ENCODE data around the gene BPIFB3.

The BPIFB3 gene

DNA sequence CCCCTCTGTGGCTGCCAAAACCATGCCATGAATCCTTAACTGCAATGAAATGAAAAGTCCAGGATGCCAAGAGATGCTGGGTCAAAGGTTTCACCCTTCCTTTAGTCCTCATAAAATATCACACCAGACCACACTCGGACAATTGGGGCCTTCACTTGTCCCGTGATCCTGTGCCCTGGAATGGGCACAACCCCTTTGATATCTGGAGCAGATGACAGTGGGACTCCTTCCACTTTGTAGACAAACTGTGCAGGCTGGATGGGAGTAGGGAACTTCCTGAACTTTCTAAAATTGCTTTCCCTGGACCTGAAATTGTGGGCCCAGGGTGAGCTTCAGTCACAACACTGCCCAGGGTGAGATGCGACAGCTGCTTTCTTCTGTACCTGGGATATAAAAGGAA lies 31.8 kb upstream of the BPIFB3 start:
- no peaks in the 10 kb centered on the region for H3K4me1 Mint-ChIP-seq
- no peak overlapping the region for H3K4me3 Mint-ChIP-seq
- peaks cover 19% of the 10 kb centered on the region for H3K27me3 Mint-ChIP-seq (ENCODE audit: low read depth, poor library complexity)
- TF ChIP-seq, protein P1, sequence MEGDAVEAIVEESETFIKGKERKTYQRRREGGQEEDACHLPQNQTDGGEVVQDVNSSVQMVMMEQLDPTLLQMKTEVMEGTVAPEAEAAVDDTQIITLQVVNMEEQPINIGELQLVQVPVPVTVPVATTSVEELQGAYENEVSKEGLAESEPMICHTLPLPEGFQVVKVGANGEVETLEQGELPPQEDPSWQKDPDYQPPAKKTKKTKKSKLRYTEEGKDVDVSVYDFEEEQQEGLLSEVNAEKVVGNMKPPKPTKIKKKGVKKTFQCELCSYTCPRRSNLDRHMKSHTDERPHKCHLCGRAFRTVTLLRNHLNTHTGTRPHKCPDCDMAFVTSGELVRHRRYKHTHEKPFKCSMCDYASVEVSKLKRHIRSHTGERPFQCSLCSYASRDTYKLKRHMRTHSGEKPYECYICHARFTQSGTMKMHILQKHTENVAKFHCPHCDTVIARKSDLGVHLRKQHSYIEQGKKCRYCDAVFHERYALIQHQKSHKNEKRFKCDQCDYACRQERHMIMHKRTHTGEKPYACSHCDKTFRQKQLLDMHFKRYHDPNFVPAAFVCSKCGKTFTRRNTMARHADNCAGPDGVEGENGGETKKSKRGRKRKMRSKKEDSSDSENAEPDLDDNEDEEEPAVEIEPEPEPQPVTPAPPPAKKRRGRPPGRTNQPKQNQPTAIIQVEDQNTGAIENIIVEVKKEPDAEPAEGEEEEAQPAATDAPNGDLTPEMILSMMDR (IDR thresholded peaks at IDR 0.05) = no peak
- H3K36me3 Mint-ChIP-seq (ENCODE audit: low read depth) = no peaks in the 10 kb centered on the region
- DNase-seq = no peak
- H3K9me3 Mint-ChIP-seq = no peaks in the 10 kb centered on the region
- H3K27ac Mint-ChIP-seq = no peak overlapping the region

DNA sequence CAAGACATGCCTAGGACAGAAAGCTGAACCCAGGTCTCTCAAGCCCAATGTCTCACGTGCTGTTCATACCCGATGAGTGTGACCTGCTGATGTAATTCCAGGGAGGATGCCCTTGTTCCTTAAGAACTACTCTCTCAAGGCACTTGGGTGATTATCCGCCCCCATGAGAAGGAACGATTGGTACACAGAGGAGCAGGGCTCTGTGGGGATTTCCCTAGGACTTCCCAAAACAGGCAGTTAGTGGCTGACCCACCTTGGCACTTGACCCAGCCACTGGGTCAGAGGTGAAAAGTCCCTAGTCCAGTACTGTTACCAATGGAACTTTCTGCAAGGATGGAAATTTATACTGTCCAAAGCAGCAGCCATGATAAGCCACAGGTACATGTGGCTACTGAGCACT lies 31.4 kb upstream of the BPIFB3 start:
- Mint-ChIP-seq H3K27ac (no peak overlapping the region), H3K9me3 (no peaks in the 10 kb centered on the region), H3K4me1 (no peaks in the 10 kb centered on the region), H3K27me3 (ENCODE audit: low read depth, poor library complexity) (peaks cover 18% of the 10 kb centered on the region), H3K4me3 (no peak overlapping the region), H3K36me3 (ENCODE audit: low read depth) (no peaks in the 10 kb centered on the region)
- TF ChIP-seq, protein P1 (IDR thresholded peaks at IDR 0.05) = no peak
- no peak for DNase-seq

DNA sequence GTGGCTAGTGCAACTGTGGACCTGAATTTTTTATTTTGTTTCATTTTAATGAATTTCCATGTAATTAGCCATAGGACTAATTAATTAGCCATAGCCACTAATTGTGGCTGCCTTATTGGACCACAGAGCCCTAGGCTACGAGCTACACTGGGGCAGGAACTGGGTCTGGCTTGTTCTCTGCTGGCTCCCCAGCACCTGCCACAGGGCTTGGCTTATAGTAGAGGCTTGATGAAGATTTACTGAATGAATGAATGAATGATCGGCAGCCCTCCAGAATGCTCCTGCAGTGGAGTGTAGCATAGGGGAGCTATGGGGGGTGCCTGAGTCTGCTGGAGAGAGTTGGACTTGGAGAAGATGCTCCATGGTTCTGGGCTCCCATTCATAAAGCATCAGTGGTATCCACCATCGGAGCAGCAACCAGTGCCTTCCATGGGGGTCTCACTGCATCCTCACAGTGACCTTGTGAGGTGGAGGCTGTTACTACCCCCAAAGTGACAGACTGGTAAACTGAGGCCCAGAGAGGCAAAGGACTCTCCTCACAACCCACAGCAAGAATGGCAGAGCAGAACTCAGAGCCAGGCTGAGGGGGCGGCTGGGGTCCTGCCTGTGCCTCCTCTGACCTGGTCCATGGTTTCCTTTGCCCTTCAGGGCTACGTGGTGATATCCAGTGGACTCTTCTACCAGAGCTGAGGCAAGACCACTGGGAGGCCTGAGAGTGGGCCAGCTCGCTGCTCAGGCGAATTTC lies 30.8 kb upstream of the BPIFB3 start:
- Mint-ChIP-seq H3K4me1 (no peaks in the 10 kb centered on the region), H3K9me3 (no peaks in the 10 kb centered on the region)
- DNase-seq = no peak

DNA sequence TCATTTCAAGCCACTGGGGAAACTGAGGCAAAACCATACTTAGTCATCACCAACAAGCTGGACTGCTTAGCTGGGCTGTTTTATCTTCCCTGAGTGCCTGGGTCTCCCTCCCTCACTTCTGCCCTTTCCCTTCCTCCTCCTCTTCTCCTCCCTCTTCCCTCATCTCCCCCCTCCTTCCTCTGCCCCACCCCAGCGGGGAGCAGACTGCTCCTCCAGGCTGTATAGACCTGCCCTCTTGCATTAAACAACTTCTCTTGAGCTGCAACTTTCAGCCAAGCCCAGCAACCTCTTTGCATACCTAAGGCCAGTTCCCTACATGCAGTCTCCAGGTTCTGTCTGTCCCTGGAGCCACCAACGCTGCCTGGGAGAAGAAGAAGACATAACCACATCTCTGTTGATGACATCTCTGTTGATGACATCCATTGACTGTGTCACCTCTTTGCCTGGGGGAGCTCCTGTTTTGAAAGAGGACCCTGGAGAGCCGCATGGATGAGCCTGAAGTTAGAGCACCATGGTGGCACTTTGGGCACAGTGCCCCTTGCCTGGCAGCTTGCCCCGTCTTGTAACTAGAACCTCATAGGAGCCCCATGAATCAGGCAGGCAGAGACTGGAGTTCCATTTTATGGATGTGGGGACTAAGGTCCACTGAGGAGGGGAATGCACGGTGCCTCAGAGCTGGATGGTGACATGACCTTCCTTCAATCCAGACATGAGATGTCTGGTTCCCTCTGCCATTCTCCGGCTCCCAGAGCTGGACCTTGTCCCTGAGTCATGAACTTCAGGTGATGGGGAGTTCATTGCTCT lies 30.1 kb upstream of the BPIFB3 start:
- Mint-ChIP-seq H3K4me3 (no peak overlapping the region), H3K36me3 (ENCODE audit: low read depth) (no peaks in the 10 kb centered on the region), H3K27me3 (ENCODE audit: low read depth, poor library complexity) (peaks cover 10% of the 10 kb centered on the region), H3K9me3 (no peaks in the 10 kb centered on the region), H3K4me1 (no peaks in the 10 kb centered on the region), H3K27ac (no peak overlapping the region)
- TF ChIP-seq, protein P1 (IDR thresholded peaks at IDR 0.05) = no peak
- DNase-seq = no peak

More for the DNA sequence above, 30.8 kb upstream of the BPIFB3 start:
- no peak overlapping the region for H3K27ac Mint-ChIP-seq
- peaks cover 15% of the 10 kb centered on the region for H3K27me3 Mint-ChIP-seq (ENCODE audit: low read depth, poor library complexity)
- TF ChIP-seq, protein P1 (IDR thresholded peaks at IDR 0.05) = no peak
- no peak overlapping the region for H3K4me3 Mint-ChIP-seq
- H3K36me3 Mint-ChIP-seq (ENCODE audit: low read depth) = no peaks in the 10 kb centered on the region

DNA sequence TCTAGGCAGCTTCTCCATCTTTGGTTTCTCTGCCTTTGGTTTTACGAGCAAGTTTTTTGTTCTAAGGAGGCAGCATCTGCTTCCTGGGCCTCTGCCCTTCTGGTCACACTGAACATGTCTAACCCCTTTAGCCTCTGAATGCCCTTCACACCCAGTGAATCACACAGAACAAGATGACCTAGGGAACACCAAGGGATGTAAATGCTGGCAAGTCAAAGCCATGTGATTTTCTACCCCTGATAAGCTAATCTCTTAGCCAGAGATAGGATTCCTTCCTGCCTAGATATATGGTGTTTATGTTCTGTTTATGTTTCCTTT lies 29.5 kb upstream of the BPIFB3 start:
- Mint-ChIP-seq H3K27me3 (ENCODE audit: low read depth, poor library complexity) (peaks cover 9% of the 10 kb centered on the region), H3K4me1 (no peaks in the 10 kb centered on the region), H3K27ac (no peak overlapping the region), H3K4me3 (no peak overlapping the region), H3K9me3 (no peaks in the 10 kb centered on the region), H3K36me3 (ENCODE audit: low read depth) (no peaks in the 10 kb centered on the region)
- no peak for DNase-seq
- TF ChIP-seq, protein P1 (IDR thresholded peaks at IDR 0.05) = no peak

Measured in nephron progenitor cell (in vitro differentiated cells).